ENCODE results near the gene MAP3K5.

MAP3K5 gene

DNA sequence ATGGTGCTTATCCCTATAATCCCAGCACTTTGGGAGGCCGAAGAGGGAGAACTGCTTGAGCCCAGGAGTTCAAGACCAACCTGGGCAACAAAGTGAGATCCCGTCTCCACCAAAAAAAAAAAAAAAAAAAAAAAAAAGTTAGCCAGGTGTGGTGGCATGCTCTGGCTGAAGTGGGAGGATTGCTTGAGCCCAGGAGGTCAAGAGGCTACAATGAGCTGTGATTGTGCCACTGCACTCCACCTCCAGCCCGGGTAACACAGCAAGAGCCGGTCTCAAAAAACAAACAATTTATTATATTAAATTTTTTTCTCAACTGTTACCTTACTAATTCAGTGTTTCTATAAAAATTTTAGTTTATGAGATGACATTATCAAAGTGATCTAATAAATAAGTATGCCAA lies 156.7 kb downstream of the MAP3K5 start:
- TF ChIP-seq, protein P1, sequence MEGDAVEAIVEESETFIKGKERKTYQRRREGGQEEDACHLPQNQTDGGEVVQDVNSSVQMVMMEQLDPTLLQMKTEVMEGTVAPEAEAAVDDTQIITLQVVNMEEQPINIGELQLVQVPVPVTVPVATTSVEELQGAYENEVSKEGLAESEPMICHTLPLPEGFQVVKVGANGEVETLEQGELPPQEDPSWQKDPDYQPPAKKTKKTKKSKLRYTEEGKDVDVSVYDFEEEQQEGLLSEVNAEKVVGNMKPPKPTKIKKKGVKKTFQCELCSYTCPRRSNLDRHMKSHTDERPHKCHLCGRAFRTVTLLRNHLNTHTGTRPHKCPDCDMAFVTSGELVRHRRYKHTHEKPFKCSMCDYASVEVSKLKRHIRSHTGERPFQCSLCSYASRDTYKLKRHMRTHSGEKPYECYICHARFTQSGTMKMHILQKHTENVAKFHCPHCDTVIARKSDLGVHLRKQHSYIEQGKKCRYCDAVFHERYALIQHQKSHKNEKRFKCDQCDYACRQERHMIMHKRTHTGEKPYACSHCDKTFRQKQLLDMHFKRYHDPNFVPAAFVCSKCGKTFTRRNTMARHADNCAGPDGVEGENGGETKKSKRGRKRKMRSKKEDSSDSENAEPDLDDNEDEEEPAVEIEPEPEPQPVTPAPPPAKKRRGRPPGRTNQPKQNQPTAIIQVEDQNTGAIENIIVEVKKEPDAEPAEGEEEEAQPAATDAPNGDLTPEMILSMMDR (IDR thresholded peaks at IDR 0.05; ENCODE audit: insufficient read depth, missing control alignments): no peak
- no peak for FAIRE-seq
- DNase-seq (ENCODE audit: insufficient read length, low spot score): no peak

DNA sequence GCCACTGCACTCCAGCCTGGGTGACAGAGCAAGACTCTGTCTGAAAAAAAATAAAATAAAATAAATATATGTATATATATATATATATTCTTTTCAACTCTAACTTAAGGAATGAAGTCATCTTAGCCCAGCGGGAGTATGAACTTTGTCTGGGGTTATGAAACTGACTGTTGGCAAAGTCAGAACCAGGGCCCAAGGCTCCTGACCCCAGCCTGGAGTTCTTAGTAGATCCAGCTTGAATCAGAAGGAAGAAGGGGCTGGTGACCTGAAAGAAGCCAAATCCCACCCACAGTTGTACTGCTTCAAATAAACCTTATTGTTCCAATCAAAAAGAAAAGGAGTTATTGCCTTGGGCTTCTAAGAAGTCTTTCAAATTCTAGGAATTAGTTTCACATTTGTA lies 158.9 kb downstream of the MAP3K5 start:
- TF ChIP-seq, protein P1 (IDR thresholded peaks at IDR 0.05; ENCODE audit: insufficient read depth, missing control alignments): no peak
- DNase-seq (ENCODE audit: insufficient read length, low spot score) (no peak), FAIRE-seq (no peak)

DNA sequence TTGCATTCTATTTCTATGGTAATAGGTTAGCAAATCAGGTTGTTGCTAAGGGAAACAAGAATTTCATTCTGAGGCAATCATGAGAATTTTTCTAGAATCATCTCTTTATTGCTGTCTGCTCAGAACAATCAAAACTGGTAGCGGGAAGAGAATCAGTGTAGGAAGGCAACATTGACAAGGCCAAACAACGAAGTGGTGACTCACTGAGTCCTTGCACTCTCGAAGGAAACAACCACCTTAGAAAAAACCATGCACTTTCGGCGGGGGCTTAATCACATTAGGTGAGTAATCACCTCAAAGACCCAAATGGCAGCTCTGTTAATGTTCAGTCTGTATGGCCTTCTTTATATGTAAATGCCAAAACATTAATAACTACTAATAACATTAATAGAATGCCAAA lies 163.3 kb downstream of the MAP3K5 start:
- TF ChIP-seq, protein P1 (IDR thresholded peaks at IDR 0.05; ENCODE audit: insufficient read depth, missing control alignments): no peak
- FAIRE-seq (no peak), DNase-seq (ENCODE audit: insufficient read length, low spot score) (no peak)

DNA sequence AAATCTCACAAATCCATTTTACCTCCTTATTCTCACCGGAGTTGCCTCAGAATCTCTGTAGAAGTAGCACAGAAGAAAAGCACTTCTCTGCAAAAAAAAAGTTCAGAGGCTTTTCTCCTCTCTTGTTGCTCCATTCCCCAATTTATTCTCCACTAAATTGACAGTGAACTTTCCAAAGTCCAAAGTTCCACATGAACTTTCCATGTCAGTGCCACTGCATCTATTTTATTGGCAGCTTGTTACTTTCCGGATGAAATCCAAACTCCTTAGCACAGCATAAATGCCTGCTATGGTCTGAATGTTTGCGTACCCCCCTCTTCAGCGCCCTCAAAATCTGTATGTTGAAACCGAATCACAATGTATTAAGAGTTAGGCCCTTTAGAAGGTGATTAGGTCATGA lies 165.1 kb downstream of the MAP3K5 start:
- TF ChIP-seq, protein P1 (IDR thresholded peaks at IDR 0.05; ENCODE audit: insufficient read depth, missing control alignments): no peak
- FAIRE-seq (no peak), DNase-seq (ENCODE audit: insufficient read length, low spot score) (no peak)

DNA sequence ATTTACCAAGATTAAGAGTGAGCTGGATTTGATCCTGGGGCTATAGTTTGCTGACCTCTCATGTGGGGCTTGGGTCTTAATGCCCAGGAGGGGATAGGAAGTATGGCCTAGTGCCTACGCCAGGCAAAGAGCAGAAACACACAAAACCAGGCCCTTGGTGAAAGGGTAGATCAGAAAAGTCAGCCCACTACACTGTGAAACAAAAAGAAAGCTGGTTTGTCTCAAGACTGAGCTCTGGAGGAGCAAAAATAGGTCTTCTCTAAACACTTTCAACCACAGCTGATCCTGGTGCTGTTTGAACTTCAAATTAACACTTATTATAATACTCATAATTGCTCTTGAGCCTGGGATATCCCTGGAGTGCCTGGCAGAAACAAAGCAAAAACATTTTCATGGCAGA lies 167.0 kb downstream of the MAP3K5 start:
- FAIRE-seq (no peak), DNase-seq (ENCODE audit: insufficient read length, low spot score) (no peak)
- TF ChIP-seq, protein P1 (IDR thresholded peaks at IDR 0.05; ENCODE audit: insufficient read depth, missing control alignments): no peak

DNA sequence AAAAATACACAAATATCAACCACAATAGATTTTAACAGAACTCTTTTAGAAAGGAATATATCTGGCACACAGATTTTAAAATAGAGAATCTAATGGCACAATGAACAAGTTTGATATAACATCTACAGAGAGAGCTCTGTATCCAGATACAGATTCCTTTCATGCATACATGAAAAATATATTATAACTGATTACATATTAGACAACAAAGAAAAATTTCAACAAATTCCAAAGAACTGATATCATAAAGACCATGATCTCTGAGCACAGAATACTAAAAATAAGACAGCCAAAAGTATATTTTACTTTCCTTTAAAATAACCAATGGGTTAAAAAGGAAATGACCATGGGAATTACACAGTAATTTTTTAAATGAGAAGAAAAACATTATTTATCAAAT lies 167.9 kb downstream of the MAP3K5 start:
- FAIRE-seq: no peak
- TF ChIP-seq, protein P1 (IDR thresholded peaks at IDR 0.05; ENCODE audit: insufficient read depth, missing control alignments): no peak
- DNase-seq (ENCODE audit: insufficient read length, low spot score): no peak

DNA sequence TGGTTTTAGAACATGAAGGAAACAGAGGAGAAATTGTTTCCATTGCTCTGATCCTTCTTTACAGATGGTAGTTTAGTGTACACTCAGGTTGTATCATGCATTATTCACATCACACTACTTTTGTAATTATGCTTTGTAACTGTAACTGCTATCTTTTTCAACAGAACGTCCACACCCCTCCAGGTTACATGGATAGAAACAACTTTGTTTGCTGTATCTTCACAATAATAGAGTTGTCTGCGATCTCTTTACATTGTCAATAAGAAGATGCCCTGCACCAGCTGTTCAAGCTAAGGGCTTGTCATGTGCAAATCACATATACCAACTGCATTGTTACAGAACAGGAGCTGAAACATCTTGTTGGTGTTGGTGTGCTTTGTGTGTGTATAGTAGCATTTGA lies 174.2 kb downstream of the MAP3K5 start:
- TF ChIP-seq, protein P1 (IDR thresholded peaks at IDR 0.05; ENCODE audit: insufficient read depth, missing control alignments): no peak
- DNase-seq (ENCODE audit: insufficient read length, low spot score): no peak
- FAIRE-seq: no peak

Measured in D721Med (cell line).